ENCODE measurements around the gene SRA1.

DNA sequence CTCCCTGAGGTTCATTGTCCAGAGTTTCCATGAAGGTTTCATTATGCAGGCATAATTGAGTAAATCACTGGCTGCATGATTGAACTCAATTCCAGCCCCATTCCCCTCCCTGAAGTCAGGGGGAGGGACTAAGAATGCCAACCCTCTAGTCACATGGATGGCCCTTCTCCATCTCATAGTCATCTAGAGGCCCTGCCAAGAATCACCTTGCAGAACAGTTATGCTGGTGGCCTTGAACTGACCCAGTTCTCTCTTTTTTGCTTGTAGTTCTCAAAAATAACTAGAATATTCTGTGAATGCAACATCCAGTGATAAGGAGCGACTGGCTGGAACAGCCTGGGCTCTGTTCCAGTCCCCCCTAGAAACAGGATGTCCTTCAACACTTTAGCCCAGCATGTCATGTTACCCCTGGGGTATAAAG lies 39.1 kb upstream of the SRA1 start:
- TF ChIP-seq POLR2A (IDR thresholded peaks at IDR 0.05): no peak
- TF ChIP-seq, protein P1, sequence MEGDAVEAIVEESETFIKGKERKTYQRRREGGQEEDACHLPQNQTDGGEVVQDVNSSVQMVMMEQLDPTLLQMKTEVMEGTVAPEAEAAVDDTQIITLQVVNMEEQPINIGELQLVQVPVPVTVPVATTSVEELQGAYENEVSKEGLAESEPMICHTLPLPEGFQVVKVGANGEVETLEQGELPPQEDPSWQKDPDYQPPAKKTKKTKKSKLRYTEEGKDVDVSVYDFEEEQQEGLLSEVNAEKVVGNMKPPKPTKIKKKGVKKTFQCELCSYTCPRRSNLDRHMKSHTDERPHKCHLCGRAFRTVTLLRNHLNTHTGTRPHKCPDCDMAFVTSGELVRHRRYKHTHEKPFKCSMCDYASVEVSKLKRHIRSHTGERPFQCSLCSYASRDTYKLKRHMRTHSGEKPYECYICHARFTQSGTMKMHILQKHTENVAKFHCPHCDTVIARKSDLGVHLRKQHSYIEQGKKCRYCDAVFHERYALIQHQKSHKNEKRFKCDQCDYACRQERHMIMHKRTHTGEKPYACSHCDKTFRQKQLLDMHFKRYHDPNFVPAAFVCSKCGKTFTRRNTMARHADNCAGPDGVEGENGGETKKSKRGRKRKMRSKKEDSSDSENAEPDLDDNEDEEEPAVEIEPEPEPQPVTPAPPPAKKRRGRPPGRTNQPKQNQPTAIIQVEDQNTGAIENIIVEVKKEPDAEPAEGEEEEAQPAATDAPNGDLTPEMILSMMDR (IDR thresholded peaks at IDR 0.05): no peak

All from heart left ventricle (tissue), 13 donors.